Body of pancreas (tissue), 4 donors: ENCODE data around the gene PKN1. TPM values are rescaled to one million over a fixed set of nuclear protein-coding genes. Genes with fewer than 3 reads are reported as not detected.

Experiments used
- ATAC-seq: fragments of 150-250 bp; one replicate; pipeline ENCODE4 v1.9.1; 2016
- DNase-seq, 4 donors: peaks; one replicate each; pipeline ENCODE4 v3.0.0-alpha.2; 2019
- H3K27ac ChIP-seq, 4 donors: fragments of 200-600 bp; sonication (generic); 1 replicate in 3 of 4; 2 replicates in 1 of 4; pipeline versions ENCODE4 v1.5.1 to v1.6.1; 2016 to 2019; ENCODE audit warnings: mild to moderate bottlenecking in 1 of 4, mixed read lengths in 1 of 4, moderate library complexity in 1 of 4
- H3K27me3 ChIP-seq, 2 donors: fragments of 200-600 bp; sonication (generic); one replicate each; pipeline ENCODE4 v1.6.0; 2016; ENCODE audit warnings: mild to moderate bottlenecking in 1 of 2
- H3K36me3 ChIP-seq, 2 donors: fragments of 200-600 bp; sonication (generic); replicated peaks in 1 of 2; 2 replicates each; pipeline ENCODE4 v1.5.1; 2016; ENCODE audit warnings: low read depth in 2 of 2; ENCODE audit not compliant: insufficient read depth in 1 of 2
- H3K4me1 ChIP-seq: fragments of 200-600 bp; sonication (generic); one replicate; pipeline ENCODE4 v1.6.0; 2016
- H3K4me3 ChIP-seq, 2 donors: fragments of 200-600 bp; sonication (generic); 1 replicate in 1 of 2; 2 replicates in 1 of 2; pipeline ENCODE4 v1.5.1; 2016 to 2019
- H3K9me3 ChIP-seq, 3 donors: fragments of 200-600 bp; sonication (generic); 1 replicate in 2 of 3; 2 replicates in 1 of 3; pipeline ENCODE4 v1.5.1; 2016
- POLR2A ChIP-seq, 3 donors: fragments of 450-650 bp; IDR thresholded peaks; one replicate each; pipeline ENCODE4 v1.6.1; 2016; ENCODE audit warnings: antibody characterized with exemption in 3 of 3, mild to moderate bottlenecking in 2 of 3
- WGBS, 2 donors: methylation state at CpG; one replicate each; pipeline ENCODE4 v1.1.5; 2017; 5-methylcytosine and 5-hydroxymethylcytosine counted together
- intact Hi-C: fragments of 100-400 bp; cut with DNase I; formaldehyde crosslinking; loops from one replicate; pipeline ENCODE4 v1.15.1; 2023
- total RNA-seq, 2 donors: library from RNA; depleted of rRNA; stranded (reverse); fragments of >200 nt; gene quantifications; one replicate each; pipeline ENCODE4 v1.1.0, GENCODE V29; 2016
- TF ChIP-seq, protein P1 (sequence below), 7 experiments: fragments of 450-650 bp in 4 of 7; fragments of 200-600 bp in 3 of 7; sonication (generic) in 3 of 7; IDR thresholded peaks; one replicate each; pipeline ENCODE4 v1.5.1; 2016 to 2019; ENCODE audit warnings: antibody characterized with exemption in 7 of 7

Gene PKN1
- total RNA-seq, 2 donors from 2014 or later = 82.5 to 83.4 TPM

DNA sequence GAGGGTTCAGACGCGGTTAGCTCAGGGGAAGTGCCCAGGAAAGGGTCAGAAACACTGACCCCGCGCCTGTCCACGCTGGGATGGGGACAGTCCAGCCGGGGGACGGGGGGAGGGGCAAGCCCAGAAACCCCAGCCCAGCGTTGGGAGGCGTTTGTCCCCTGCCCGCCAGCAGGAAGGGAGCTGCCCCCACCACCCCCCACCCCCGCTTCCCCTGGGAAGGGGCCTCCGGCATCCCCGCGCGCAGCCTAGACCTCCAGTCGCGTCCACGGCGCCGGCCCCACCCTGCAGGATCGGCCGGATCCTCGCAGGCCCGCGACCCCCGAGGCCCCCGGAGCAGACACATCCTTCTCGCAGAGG, 62.5 kb downstream of the PKN1 start:
- intact Hi-C loops = no loop called here
- H3K9me3 ChIP-seq = no peaks in the 10 kb centered on the region
- peak overlapping the region; percentile 58 to 69 for H3K4me3 ChIP-seq
- WGBS, 2 donors = 0% methylated on average over 27 of the region's 28 CpGs; no CpG with 5 or more reads in 1 of the 2 donors
- ATAC-seq (peak; percentile 1), DNase-seq (no peak)
- no peak for TF ChIP-seq POLR2A (IDR thresholded peaks at IDR 0.05)
- TF ChIP-seq, protein P1, sequence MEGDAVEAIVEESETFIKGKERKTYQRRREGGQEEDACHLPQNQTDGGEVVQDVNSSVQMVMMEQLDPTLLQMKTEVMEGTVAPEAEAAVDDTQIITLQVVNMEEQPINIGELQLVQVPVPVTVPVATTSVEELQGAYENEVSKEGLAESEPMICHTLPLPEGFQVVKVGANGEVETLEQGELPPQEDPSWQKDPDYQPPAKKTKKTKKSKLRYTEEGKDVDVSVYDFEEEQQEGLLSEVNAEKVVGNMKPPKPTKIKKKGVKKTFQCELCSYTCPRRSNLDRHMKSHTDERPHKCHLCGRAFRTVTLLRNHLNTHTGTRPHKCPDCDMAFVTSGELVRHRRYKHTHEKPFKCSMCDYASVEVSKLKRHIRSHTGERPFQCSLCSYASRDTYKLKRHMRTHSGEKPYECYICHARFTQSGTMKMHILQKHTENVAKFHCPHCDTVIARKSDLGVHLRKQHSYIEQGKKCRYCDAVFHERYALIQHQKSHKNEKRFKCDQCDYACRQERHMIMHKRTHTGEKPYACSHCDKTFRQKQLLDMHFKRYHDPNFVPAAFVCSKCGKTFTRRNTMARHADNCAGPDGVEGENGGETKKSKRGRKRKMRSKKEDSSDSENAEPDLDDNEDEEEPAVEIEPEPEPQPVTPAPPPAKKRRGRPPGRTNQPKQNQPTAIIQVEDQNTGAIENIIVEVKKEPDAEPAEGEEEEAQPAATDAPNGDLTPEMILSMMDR (IDR thresholded peaks at IDR 0.05) = no peak
- H3K27ac ChIP-seq = peak overlapping the region; percentile 32 to 86 (median 66)
- H3K36me3 ChIP-seq = no peaks in the 10 kb centered on the region
- peaks cover 27% of the 10 kb centered on the region for H3K4me1 ChIP-seq
- no peaks in the 10 kb centered on the region for H3K27me3 ChIP-seq

DNA sequence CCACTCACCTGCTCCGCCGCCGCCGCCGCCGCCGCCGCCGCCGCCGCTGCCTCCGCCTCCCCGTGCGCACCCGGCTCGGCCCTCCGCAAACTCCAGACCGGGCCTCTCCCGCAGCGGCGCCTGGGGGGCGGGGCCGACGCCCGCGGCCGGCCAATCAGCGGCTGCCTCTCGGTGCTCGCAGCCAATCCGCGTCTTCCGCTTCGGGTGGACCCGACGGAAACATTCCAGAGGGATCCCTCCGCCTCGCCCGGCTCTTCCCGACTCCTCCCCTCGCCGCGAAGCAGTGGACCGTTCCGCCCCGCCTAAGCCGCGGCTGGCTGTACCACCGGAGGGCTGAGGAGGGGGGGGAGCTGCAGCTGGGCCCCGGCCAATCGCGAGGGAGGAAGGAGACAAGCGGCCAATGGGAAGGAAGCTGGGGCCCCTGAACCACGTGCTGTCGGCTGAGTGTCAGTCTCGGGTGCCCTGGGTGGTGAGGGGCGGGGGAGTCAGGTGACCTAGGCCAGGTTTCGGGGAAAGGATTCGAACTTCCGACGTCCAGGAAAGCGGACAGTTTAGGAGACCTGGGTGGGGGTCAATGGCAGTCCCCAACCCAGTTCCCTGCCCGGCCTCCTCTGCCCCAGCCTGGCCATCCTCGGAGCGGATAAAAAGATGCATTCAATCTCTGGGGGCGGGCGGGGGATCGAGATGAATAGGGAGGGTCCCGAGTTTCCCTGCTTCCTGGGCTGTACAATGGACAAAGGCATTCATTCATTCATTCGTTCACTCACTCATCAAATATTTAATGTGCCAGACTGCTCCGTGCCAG, 63.1 kb downstream of the PKN1 start, which contains the start of gene GIPC1:
TSS of gene GIPC1 (minus strand) at position 99 of the 805 bp plus-strand sequence. CDS start 13,151 bp downstream, outside the sequence.
- H3K4me1 ChIP-seq = peaks cover 27% of the 10 kb centered on the region
- 2 to 3% methylated on average over 25 to 69 of the region's 71 CpGs for WGBS, 2 donors
- H3K27me3 ChIP-seq = no peaks in the 10 kb centered on the region
- TF ChIP-seq, protein P1 (IDR thresholded peaks at IDR 0.05) = no peak
- peak in 2 of 3 donors; percentile 22 to 34 for TF ChIP-seq POLR2A (IDR thresholded peaks at IDR 0.05)
- H3K36me3 ChIP-seq = no peaks in the 10 kb centered on the region
- no peaks in the 10 kb centered on the region for H3K9me3 ChIP-seq
- intact Hi-C loops = no loop called here
- ATAC-seq = peak; percentile 97
- peak; percentile 96 to 98 (median 97) for DNase-seq
- peak within 1 kb of the TSS; percentile 53 to 86 (median 72) for H3K27ac ChIP-seq
- H3K4me3 ChIP-seq = peak within 1 kb of the TSS; percentile 58 to 69

DNA sequence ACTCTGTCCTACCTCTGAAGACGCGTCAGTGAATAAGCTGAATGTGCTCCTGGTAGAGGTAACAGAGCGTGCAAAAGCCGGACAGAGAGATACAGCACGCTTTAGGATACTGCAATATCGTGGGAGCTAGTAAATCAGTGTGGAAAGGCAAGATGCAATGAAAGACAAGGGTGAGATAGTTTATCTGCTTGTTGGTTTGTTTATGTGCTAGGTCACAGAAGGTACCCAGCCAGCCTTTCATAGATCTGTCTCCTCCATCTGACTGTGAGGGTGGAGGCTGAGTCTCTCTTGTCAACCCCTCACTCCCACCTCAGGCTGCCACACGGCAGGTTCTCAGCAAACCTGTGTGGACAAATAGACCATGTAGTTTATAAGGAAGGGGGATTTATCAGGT, 63.7 kb downstream of the PKN1 start:
- 15 to 25% methylated on average over 7 of the region's 7 CpGs for WGBS, 2 donors
- DNase-seq (no peak), ATAC-seq (no peak)
- TF ChIP-seq, protein P1 (IDR thresholded peaks at IDR 0.05) = no peak
- TF ChIP-seq POLR2A (IDR thresholded peaks at IDR 0.05) = no peak
- Histone ChIP-seq H3K27ac (peak overlapping the region; percentile 53 to 86 (median 72)), H3K36me3 (no peaks in the 10 kb centered on the region), H3K27me3 (no peaks in the 10 kb centered on the region), H3K4me1 (peaks cover 27% of the 10 kb centered on the region), H3K9me3 (no peaks in the 10 kb centered on the region), H3K4me3 (no peak overlapping the region)
- intact Hi-C loops = no loop called here

DNA sequence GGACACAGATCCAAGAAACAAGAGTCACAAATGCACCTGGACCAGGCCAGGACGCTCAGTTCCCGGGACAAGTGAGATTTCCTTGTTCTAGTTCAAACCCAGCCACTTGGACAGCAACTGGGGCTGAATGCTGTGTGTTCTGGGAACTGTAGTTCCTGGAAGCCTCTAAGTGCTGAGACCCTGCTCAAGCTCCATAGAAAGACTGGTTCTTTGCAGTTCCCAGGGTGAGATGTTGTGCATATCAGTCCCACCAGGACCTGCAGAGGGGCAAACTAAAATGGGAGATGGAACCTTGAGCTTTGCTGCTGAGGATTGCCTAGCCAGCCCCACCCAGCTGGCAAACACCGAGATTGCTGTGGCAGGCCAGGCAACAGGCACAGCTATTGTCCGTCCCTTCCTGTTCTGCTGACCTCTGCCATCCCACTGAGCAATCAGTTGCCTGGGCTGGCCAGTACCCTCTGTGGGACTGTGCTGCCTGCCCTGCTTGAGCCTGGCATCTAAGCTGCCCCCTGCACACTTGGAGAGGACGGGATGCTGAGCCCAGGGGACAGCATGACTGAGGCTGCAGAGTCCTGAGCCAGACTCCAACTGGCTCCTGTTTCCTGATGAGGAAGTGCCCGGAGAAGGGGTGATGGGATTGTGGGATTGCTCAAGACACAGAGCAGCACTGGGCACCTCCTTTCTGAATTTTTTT, 64.3 kb downstream of the PKN1 start:
- intact Hi-C loops = no loop called here
- no peaks in the 10 kb centered on the region for H3K36me3 ChIP-seq
- peaks cover 29% of the 10 kb centered on the region for H3K4me1 ChIP-seq
- H3K9me3 ChIP-seq = no peaks in the 10 kb centered on the region
- no peak overlapping the region for H3K4me3 ChIP-seq
- TF ChIP-seq POLR2A (IDR thresholded peaks at IDR 0.05) = peak in 1 of 3 donors; percentile 21
- TF ChIP-seq, protein P1 (IDR thresholded peaks at IDR 0.05) = no peak
- H3K27me3 ChIP-seq = no peaks in the 10 kb centered on the region
- 25 to 46% methylated on average over 4 to 6 of the region's 6 CpGs for WGBS, 2 donors
- DNase-seq (peak in 2 of 4 donors; percentile 49), ATAC-seq (no peak)
- H3K27ac ChIP-seq = peak overlapping the region; percentile 53 to 86 (median 72)
